Activated naive CD4-positive, alpha-beta T cell (primary cell): ENCODE data around the gene IMMP2L.
A peak's percentile ranks its signal among the peaks of the same experiment; 100 is the strongest.
"Not testable (repeated sequence)": the region's sequence is repeated elsewhere in the genome, so short reads cannot be mapped to it uniquely, and the experiment has no call there.

Source experiments
- DNase-seq, 4 experiments: peaks; one replicate each; lab custom pipeline; 2025; lab: John Stamatoyannopoulos, UW

IMMP2L gene

GRCh38 chr7:111561904-111562732 lies at the start of gene IMMP2L:
Gene IMMP2L, minus strand, starts transcription at chr7:111562492.
- DNase-seq, result peak; percentile 64 to 88 (median 79)

- DNase-seq, result not testable (repeated sequence)
Observed at GRCh38 chr7:111609483-111610254, 47.4 kb upstream of the IMMP2L start.

DNA sequence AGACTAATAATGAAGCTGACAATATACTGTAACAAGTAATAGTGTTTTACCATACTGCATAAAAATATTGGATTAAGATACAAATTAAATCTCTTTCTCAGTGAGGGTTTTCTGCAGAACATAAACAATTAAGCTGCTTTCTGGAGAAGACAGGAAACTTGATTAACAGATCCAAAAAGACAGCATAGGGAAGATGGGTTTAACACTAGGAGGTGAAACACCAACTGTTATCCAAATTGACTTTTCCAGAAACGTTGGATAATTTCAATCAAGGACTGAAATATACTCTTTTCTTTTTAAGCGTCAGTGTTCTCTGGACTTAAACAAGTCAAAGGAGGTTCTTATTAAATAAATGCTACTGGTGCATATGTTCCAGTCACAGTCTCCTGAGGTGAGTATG lies 45.3 kb upstream of the IMMP2L start:
- DNase-seq, result no peak

GRCh38 chr7:111605246-111605645 lies 43.0 kb upstream of the IMMP2L start:
- no peak for DNase-seq

- DNase-seq, result no peak
Observed at GRCh38 chr7:111600091-111600490, 37.8 kb upstream of the IMMP2L start.

GRCh38 chr7:111595780-111596179 lies 33.5 kb upstream of the IMMP2L start:
- no peak for DNase-seq

DNA sequence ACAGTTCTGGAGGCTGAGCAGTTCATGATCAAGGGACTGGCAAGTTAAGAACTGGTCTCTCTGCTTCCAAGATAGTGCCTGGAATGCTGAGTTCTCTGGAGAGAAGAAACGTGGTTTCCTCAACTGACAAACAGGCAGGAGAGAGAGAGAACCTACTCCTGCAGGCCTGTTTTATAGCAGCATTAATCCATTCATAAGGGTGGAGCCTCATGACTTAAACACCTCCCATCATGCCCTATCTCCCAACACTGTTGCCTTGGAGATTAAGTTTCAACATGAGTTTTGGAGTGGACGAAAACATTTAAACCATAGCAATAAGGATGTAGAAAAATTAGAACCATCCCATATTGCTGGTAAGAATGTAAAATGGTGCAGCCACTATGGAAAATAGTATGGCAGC lies 32.3 kb upstream of the IMMP2L start:
- DNase-seq, result no peak

DNA sequence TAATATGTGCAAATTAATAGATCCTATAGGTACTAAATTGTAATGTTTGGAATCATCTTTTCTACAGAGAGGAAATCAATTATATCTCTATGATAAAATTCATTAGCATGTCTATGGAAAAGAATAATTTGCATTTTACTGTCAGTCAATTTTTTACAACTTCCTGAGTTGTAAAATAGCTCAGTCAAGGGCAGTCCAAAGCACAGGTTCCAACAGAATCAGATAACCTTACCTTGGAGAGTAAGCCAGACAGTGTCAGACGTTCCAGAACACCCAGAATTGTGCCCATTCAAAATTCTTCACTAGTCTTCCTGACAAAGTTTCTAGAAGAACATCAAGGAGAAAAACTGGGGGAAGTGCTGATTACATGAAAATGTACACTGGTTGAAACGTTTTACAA lies 31.1 kb upstream of the IMMP2L start:
- DNase-seq, result no peak

DNA sequence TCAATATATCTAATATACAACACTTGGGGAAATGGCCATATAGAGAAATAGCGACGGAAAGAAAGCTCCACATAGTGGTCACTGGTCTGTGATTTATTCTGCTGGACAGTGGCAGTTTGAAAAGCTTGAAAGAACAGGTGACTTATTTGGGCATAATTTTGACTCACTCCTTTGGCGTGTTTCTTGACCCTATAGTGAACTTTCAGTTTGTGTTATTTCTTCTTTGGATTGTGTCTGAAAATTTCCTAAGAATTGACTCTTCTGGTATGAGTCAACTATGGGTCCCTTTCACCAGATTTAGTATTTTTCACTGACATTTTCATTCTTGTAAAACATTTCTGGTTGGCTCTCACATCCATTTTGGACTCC lies 25.8 kb upstream of the IMMP2L start:
- no peak for DNase-seq

DNA sequence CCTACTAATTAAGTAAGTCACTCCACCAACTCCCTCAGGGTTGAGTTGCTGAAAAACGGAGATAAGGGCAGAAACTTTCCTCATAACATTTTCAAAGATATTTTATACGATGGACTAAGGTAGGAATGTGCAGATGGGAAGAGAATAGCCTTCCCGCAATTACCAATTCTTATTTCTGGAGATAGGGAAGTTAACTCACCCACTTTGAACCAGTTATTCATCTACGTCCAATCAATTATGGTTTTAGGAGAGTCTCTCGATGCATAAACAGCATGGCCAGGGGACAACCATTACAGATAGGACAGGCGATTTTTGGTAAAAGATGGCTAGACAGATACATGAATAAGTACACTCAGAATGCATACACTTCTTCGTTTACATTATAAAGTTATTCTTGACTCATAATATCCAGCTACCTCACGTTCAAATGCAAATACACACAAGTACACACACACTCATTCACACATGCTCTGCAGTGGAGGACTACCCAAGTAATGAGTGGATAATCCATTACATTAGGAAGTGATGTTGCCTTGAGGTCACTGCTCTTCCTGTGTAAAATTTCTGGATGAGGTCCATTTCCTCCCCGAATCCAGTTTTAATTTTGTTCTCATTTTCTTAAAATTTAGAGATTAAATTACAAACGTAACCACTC lies 25.2 kb upstream of the IMMP2L start:
- no peak for DNase-seq

- no peak for DNase-seq
Observed at GRCh38 chr7:111586711-111587409, 24.6 kb upstream of the IMMP2L start.

DNA sequence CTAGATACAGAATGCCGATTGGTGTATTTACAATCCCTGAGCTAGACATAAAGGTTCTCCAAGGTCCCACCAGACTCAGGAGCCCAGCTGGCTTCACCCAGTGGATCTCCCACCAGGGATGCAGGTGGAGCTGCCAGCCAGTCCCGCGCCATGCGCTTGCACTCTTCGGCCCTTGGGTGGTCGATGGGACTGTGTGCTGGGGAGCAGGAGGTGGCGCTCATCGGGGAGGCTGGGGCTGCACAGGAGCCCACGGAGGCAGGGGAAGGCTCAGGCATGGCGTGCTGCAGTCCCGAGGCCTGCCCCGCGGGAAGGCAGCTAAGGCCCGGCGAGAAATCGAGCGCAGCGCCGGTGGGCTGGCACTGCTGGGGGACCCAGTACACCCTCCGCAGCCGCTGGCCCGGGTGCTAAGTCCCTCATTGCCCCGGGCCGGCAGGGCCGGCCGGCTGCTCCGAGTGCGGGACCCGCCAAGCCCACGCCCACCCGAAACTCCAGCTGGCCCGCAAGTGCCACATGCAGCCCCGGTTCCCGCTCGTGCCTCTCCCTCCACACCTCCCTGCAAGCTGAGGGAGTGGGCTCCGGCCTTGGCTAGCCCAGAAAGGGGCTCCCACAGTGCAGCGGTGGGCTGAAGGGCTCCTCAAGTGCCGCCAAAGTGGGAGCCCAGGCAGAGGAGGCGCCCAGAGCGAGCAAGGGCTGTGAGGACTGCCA lies 19.6 kb upstream of the IMMP2L start:
- DNase-seq, result not testable (repeated sequence)

DNA sequence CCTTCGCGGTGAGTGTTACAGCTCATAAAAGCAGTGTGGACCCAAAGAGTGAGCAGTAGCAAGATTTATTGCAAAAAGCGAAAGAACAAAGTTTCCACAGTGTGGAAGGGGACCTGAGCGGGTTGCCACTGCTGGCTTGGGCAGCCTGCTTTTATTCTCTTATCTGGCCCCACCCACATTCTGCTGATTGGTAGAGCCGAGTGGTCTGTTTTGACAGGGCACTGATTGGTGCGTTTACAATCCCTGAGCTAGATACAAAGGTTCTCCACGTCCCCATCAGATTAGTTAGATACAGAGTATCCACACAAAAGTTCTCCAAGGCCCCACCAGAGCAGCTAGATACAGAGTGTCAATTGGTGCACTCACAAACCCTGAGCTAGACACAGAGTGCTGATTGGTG lies 18.9 kb upstream of the IMMP2L start:
- DNase-seq, result not testable (repeated sequence)

DNA sequence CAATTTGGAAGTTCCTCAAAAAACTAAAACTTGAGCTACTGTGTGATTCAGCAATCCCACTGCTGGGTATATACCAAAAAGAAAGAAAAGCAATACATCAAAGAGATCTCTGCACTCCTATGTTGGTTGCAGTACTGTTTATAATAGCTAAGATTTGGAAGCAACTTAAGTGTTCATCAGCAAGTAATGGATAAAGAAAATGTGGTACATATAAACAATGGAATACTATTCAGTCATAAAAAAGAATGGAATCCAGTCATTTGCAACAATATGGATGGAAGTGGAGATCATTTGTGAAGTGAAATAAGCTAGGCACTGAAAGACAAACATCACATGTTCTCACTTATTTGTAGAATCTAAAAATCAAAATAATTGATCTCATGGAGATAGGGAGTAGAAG lies 16.5 kb upstream of the IMMP2L start:
- no peak for DNase-seq

GRCh38 chr7:111571720-111572119 lies 9.4 kb upstream of the IMMP2L start:
- no peak for DNase-seq

- no peak for DNase-seq
Observed at GRCh38 chr7:111568870-111569462, 6.7 kb upstream of the IMMP2L start.

- DNase-seq, result no peak
Observed at GRCh38 chr7:111568419-111568818, 6.1 kb upstream of the IMMP2L start.

DNA sequence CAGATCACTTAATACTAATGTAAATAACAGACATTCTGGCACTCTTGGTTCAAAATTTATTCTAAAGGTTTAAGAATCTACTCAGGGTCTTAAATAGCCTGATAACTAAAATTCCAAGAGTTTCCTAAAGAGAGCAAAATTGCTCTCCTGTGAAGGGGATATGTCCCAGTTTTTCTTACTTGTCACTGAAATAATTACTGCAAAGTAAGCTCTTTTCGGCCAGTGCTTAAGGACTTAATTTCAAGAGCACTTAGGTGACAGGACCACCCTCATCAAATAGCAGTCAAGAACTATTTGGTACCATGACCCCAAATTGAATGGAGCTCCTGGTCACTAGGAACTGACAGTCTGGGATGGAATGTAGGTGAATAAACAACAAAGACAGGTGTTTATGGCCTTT lies 1.8 kb upstream of the IMMP2L start:
- no peak for DNase-seq

DNA sequence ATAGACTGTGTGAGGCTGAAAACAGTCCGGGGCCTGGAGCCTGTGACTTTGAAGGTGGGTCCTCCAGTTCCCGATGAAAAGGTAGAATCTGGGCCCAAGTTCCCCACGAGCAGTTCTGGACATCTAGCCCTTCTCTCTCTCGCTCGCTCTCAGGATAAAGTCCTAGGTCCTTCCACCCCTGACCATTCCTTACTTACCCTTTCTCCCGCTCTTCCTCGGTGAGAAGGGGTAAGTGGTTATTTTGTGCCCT lies 713 bp downstream of the IMMP2L start:
- DNase-seq, result no peak

DNA sequence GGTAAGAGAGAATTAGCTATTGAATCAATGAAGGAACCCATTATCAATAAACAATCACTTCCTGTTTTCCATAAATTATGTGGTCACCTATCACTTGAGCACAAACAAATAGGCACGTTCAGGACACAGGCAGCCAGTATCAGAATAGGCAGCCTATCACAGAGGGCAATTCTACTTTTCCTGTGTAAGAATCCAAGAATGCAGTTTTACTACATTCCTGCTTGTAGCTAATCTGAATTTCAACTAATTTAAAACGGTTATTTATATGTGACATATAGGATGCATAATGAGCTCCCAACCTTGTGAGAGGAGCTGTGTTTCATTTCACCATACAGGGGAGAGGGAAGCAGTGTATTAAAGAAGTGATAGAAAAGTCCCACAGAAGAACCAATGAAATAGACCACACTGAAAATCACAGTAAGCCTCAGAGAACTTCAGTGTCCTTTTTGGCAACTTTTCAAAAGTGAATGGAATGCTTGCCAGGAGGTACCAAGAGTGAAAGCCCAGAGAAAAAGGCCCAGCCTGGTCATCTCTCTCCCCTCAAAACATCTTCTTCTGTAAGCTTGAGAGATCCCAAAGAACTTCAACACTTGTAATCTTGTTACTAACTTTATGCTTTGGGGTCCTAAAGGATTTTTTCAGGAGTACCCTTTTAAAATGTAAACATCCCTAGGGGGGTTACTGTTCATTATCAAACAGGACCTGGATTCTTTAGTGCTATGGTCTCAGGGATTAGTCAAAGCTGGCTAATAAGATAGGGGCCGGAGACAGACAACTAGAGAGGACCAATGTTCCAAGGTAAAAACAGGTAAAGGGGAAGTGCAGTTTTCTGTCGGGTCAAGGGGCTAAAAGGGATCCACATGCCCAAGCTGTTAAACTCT lies 1.3 kb downstream of the IMMP2L start:
- no peak for DNase-seq

- no peak for DNase-seq
Observed at GRCh38 chr7:111558991-111559390, 3.3 kb downstream of the IMMP2L start.
